Measurements from ENCODE around the gene GPI.
"Not testable (repeated sequence)": the region's sequence is repeated elsewhere in the genome, so short reads cannot be mapped to it uniquely, and the experiment has no call there.

The GPI gene

DNA sequence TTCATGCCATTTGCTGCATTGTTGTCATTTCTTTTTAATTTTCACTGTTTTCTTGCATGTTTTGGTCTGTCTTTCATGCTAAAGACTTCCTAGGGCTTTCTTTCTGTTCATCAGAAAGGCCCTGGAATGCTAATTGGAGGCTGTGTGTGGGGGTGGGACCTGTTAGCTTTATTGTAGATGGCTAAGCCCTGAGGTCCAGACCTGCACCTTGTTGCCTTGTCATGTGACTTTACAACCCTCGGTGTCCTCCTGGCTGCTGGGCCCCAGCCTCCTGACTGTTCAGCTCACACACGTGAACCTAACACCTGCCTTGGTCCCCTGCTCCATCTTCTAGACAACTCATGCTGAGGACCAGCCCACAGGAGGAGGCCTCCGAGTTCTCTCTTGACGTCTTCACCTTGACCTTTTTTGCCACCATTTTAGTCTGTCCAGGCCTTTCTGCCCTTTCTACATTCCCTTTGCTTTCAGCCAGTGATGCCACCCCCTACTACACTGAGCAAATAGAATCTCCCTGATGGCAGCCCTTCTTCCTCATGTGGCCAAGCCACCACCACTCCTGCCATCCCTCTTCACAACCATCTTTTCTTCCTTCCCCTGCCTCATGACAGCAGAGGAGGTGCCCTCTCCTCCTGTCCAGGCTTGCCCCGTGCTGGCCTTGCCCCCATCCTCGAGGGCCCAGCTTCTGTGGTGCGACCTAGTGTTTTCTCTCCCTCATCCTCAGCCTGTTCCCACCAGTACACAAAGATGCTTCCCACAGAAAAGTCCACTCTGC is 41.4 kb upstream of the GPI start:
- H3K4me3 ChIP-seq: no peak overlapping the region
- DNase-seq (ENCODE audit: low read depth, low spot score): no peak
- TF ChIP-seq EZH2 (IDR thresholded peaks at IDR 0.05) (no peak), POLR2AphosphoS5 (IDR thresholded peaks at IDR 0.05; ENCODE audit: borderline replicate concordance, low read depth, low read length) (no peak), FOXP2 (optimal IDR thresholded peaks at IDR 0.05; ENCODE audit: control extremely low read depth, extremely low read length, insufficient read depth) (no peak)
- no peak overlapping the region for H3K27ac ChIP-seq
- no peak overlapping the region for H3K9ac ChIP-seq (ENCODE audit: insufficient read length)
- no peaks in the 10 kb centered on the region for H3K9me3 ChIP-seq (ENCODE audit: low read depth, low read length)
- no peaks in the 10 kb centered on the region for H3K36me3 ChIP-seq (ENCODE audit: insufficient read depth, low read length)

DNA sequence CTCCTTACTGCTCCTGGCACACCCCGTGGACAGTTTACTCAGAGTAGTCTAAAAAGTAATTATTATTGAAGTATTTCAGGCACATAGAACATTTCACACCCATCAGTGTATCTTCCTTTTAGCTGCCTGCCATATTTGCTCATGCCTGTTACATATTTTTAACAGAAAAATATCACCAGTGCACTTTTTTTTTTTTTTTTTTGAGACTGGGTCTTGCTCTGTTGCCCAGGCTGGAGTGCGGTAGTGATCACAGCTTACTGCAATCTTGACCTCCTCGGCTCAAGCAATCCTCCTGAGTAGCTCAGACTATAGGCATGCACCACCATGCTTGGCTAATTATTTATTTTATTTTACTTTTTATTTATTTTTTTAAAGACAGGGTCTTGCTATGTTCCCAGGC is 40.7 kb upstream of the GPI start:
- Histone ChIP-seq H3K9me3 (ENCODE audit: low read depth, low read length) (no peaks in the 10 kb centered on the region), H3K4me3 (no peak overlapping the region), H3K36me3 (ENCODE audit: insufficient read depth, low read length) (no peaks in the 10 kb centered on the region), H3K9ac (ENCODE audit: insufficient read length) (no peak overlapping the region), H3K27ac (no peak overlapping the region)
- no peak for TF ChIP-seq EZH2 (IDR thresholded peaks at IDR 0.05)
- TF ChIP-seq FOXP2 (optimal IDR thresholded peaks at IDR 0.05; ENCODE audit: control extremely low read depth, extremely low read length, insufficient read depth): no peak
- TF ChIP-seq POLR2AphosphoS5 (IDR thresholded peaks at IDR 0.05; ENCODE audit: borderline replicate concordance, low read depth, low read length): no peak
- DNase-seq (ENCODE audit: low read depth, low spot score): no peak

DNA sequence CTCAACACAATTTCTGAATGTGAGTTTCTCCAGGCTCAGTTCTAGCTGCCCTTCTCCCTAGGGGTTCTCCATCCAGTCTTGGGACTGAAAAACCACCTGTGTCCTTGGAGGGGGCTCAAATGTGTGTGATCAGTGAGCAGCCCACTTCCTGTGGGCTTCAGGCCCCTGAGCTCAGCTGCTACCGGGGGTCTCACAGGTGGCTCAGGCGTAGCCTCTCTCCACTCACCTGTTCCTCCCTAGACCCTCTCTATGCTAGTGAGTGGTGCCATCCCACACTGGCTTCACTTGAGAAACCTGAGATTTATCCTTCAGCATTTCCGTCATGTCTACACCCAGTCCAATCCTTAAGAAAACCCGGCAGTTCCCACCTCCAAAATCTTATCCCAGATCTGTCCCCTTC is 39.8 kb upstream of the GPI start:
- TF ChIP-seq POLR2AphosphoS5 (IDR thresholded peaks at IDR 0.05; ENCODE audit: borderline replicate concordance, low read depth, low read length) (no peak), EZH2 (IDR thresholded peaks at IDR 0.05) (no peak), FOXP2 (optimal IDR thresholded peaks at IDR 0.05; ENCODE audit: control extremely low read depth, extremely low read length, insufficient read depth) (no peak)
- Histone ChIP-seq H3K36me3 (ENCODE audit: insufficient read depth, low read length) (0 out of 2 replicates have a peak, but pooled peaks cover 2% of the 10 kb centered on the region), H3K9ac (ENCODE audit: insufficient read length) (no peak overlapping the region), H3K9me3 (ENCODE audit: low read depth, low read length) (no peaks in the 10 kb centered on the region), H3K27ac (no peak overlapping the region), H3K4me3 (no peak overlapping the region)
- DNase-seq (ENCODE audit: low read depth, low spot score): no peak

DNA sequence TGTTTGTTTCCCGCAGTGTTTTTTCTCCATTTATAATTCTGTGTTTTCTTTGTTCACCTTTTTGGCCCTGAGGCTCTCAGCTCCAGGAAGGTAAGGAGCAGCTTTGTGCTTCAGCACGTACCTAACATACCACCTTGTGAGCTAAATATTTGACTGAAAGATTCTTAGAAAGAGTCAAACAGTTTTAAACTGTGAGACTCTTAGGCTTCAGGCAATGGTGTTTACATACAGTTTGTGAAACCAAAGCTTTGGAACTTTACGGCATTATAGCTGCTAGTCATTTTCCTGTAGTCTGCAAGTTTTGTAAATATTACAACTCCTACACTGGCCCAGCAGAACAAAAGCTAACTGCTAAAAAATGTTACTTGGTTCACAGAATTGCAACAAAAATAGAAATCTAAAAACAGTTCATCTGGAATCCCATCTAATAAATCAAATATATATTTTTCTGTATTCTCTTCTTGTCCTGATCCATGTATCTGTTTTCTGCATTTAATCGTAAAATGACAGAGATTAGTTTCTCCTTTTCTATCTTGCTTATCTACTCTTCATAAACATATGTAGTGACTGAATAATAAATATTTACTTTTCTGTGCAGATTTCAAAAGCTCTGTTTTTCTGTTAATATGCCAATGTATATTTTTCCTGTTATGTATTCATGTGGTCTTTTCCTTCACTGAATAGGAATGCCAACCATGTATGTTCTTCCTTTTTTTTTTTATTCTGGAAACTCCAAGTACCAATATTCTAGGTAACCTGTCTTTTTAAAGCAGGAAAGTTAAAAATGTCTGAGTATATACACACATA is 38.8 kb upstream of the GPI start:
- 0 out of 2 replicates have a peak, but pooled peaks cover 3% of the 10 kb centered on the region for H3K36me3 ChIP-seq (ENCODE audit: insufficient read depth, low read length)
- TF ChIP-seq EZH2 (IDR thresholded peaks at IDR 0.05): no peak
- no peak for TF ChIP-seq FOXP2 (optimal IDR thresholded peaks at IDR 0.05; ENCODE audit: control extremely low read depth, extremely low read length, insufficient read depth)
- TF ChIP-seq POLR2AphosphoS5 (IDR thresholded peaks at IDR 0.05; ENCODE audit: borderline replicate concordance, low read depth, low read length): no peak
- no peaks in the 10 kb centered on the region for H3K9me3 ChIP-seq (ENCODE audit: low read depth, low read length)
- DNase-seq (ENCODE audit: low read depth, low spot score): no peak
- no peak overlapping the region for H3K9ac ChIP-seq (ENCODE audit: insufficient read length)
- H3K27ac ChIP-seq: no peak overlapping the region
- H3K4me3 ChIP-seq: no peak overlapping the region

DNA sequence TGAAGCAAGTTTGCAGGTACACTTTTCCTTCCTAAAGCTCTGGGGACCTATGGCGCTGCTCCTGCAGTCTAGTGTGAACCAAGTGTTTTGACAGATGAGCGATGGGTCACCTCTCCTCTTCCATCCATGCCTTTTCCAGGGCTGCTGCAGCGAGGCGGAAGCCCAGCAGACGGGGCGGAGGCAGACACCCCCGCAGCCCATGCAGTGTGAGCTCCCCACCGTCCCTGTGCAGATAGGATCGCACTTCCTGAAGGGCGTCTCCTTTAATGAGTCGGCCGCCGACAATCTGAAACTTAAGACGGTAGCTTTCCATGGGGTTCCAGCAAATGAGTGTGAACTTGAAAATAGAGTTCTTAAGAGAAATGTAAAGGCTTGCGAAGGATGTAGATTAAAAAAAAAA is 37.1 kb upstream of the GPI start:
- Histone ChIP-seq H3K27ac (no peak overlapping the region), H3K36me3 (ENCODE audit: insufficient read depth, low read length) (0 out of 2 replicates have a peak, but pooled peaks cover 3% of the 10 kb centered on the region), H3K9ac (ENCODE audit: insufficient read length) (no peak overlapping the region), H3K4me3 (no peak overlapping the region), H3K9me3 (ENCODE audit: low read depth, low read length) (no peaks in the 10 kb centered on the region)
- TF ChIP-seq FOXP2 (optimal IDR thresholded peaks at IDR 0.05; ENCODE audit: control extremely low read depth, extremely low read length, insufficient read depth) (no peak), POLR2AphosphoS5 (IDR thresholded peaks at IDR 0.05; ENCODE audit: borderline replicate concordance, low read depth, low read length) (no peak), EZH2 (IDR thresholded peaks at IDR 0.05) (no peak)
- no peak for DNase-seq (ENCODE audit: low read depth, low spot score)

DNA sequence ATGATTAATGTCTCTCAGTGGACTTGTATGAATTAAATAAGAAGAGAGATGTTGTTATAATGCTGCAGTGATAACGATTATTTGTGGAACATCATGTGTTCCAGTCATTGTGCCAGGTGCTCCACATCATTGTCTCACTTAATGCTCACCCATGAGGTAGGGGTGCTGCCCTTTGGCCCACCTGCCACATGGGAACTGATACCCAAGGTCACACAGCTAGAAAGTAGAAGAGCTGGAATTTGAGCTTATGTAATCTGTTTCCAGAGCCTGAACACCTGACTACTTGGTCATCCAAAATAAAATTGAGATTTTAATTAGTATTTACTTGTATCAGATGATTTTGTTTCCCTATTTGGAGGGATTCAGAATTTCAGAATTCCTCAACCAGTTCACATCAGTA is 36.0 kb upstream of the GPI start:
- no peaks in the 10 kb centered on the region for H3K9me3 ChIP-seq (ENCODE audit: low read depth, low read length)
- no peak overlapping the region for H3K4me3 ChIP-seq
- H3K9ac ChIP-seq (ENCODE audit: insufficient read length): no peak overlapping the region
- no peak overlapping the region for H3K27ac ChIP-seq
- TF ChIP-seq POLR2AphosphoS5 (IDR thresholded peaks at IDR 0.05; ENCODE audit: borderline replicate concordance, low read depth, low read length): no peak
- TF ChIP-seq EZH2 (IDR thresholded peaks at IDR 0.05): no peak
- no peak for TF ChIP-seq FOXP2 (optimal IDR thresholded peaks at IDR 0.05; ENCODE audit: control extremely low read depth, extremely low read length, insufficient read depth)
- H3K36me3 ChIP-seq (ENCODE audit: insufficient read depth, low read length): 0 out of 2 replicates have a peak, but pooled peaks cover 3% of the 10 kb centered on the region
- no peak for DNase-seq (ENCODE audit: low read depth, low spot score)

DNA sequence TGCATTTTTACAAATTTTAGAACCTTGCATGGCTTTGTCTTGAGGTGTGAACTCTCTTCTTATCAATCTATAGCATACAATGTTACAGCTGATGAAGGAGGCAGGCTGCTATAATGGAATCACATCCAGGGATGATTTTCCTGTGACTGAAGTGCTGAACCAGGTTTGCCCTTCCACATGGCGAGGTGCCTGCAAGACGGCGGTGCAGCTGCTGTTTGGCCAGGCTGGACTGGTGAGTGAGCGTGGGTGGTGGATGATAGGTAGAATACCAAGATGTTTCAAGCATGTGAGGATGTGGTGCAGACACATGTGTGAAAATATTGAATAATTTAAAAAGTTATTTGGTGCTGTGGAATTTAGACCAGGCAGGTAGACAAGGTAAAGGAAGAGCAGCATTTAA is 34.9 kb upstream of the GPI start:
- no peak overlapping the region for H3K27ac ChIP-seq
- no peak for DNase-seq (ENCODE audit: low read depth, low spot score)
- H3K9me3 ChIP-seq (ENCODE audit: low read depth, low read length): no peaks in the 10 kb centered on the region
- TF ChIP-seq POLR2AphosphoS5 (IDR thresholded peaks at IDR 0.05; ENCODE audit: borderline replicate concordance, low read depth, low read length) (no peak), EZH2 (IDR thresholded peaks at IDR 0.05) (no peak), FOXP2 (optimal IDR thresholded peaks at IDR 0.05; ENCODE audit: control extremely low read depth, extremely low read length, insufficient read depth) (no peak)
- no peak overlapping the region for H3K4me3 ChIP-seq
- no peak overlapping the region for H3K9ac ChIP-seq (ENCODE audit: insufficient read length)
- H3K36me3 ChIP-seq (ENCODE audit: insufficient read depth, low read length): 0 out of 2 replicates have a peak, but pooled peaks cover 3% of the 10 kb centered on the region

DNA sequence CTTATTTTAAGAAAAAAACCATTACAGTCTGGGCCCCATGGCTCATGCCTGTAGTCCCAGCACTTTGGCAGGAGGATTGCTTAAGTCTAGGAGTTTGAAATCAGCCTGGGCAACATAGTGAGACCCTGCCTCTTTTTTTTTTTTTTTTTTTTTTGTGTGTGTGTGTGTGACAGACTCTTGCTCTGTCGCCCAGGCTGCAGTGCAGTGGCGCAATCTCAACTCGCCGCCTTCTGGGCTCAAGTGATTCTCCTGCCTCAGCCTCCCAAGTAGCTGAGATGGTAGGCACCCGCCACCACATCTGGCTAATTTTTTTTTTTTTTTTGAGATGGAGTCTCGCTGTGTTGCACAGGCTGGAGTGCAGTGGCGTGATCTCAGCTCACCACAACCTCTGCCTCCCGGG is 34.4 kb upstream of the GPI start:
- not testable (repeated sequence) for H3K9me3 ChIP-seq (ENCODE audit: low read depth, low read length); H3K36me3 ChIP-seq (ENCODE audit: insufficient read depth, low read length); DNase-seq (ENCODE audit: low read depth, low spot score); H3K9ac ChIP-seq (ENCODE audit: insufficient read length); H3K4me3 ChIP-seq; H3K27ac ChIP-seq

DNA sequence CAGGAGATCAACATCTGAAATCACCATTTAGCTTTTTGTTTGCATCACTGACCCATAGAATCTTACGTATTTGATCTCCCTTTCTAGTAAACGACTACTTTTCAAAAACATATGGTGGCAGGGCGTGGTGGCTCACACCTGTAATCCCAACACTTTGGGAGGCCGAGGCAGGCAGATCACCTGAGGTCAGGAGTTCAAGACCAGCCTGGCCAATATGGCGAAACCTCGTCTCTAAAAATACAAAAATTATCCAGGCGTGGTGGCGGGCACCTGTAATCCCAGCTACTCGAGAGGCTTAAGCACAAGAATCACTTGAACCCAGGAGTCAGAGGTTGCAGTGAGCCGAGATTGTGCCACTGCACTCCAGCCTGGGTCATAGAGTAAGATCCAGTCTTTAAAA is 33.4 kb upstream of the GPI start:
- H3K27ac ChIP-seq; H3K9ac ChIP-seq (ENCODE audit: insufficient read length); DNase-seq (ENCODE audit: low read depth, low spot score); H3K9me3 ChIP-seq (ENCODE audit: low read depth, low read length); H3K4me3 ChIP-seq; H3K36me3 ChIP-seq (ENCODE audit: insufficient read depth, low read length): not testable (repeated sequence)
